ENCODE results near the gene TRIM32. TPM values are rescaled to one million over a fixed set of nuclear protein-coding genes. Genes with fewer than 3 reads are reported as not detected.

TRIM32 gene
- polyA plus RNA-seq, 1 donor (not counting 4 experiments of a cell fraction or from before 2014, with no cell fraction given): 21.3 TPM

DNA sequence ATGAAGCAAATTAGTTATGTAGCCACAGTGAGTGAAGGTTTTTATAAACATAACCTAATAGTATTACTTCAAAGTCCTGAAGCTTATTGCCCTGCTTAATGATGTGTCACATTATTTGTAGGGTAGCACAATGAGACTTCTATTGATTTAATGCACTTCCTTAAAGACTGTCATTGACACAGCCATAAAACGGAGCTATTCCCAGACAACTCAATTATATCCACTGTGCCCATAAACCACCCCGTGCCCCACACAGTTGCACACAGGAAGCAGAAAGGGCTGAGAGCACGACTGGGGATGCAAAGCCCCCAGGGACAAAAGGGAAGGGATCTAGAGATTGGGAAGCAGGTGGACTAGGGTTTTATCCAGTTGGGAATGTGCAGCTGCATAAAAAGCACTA is 37.0 kb downstream of the TRIM32 start:
- H3K27ac ChIP-seq (ENCODE audit: control insufficient read depth, insufficient read depth, low read length): no peak overlapping the region
- H3K27me3 ChIP-seq (ENCODE audit: control insufficient read depth, extremely low read depth, insufficient read depth, low read length): no peaks in the 10 kb centered on the region
- TF ChIP-seq EZH2 (IDR thresholded peaks at IDR 0.05; ENCODE audit: low read length): no peak
- TF ChIP-seq, protein P1, sequence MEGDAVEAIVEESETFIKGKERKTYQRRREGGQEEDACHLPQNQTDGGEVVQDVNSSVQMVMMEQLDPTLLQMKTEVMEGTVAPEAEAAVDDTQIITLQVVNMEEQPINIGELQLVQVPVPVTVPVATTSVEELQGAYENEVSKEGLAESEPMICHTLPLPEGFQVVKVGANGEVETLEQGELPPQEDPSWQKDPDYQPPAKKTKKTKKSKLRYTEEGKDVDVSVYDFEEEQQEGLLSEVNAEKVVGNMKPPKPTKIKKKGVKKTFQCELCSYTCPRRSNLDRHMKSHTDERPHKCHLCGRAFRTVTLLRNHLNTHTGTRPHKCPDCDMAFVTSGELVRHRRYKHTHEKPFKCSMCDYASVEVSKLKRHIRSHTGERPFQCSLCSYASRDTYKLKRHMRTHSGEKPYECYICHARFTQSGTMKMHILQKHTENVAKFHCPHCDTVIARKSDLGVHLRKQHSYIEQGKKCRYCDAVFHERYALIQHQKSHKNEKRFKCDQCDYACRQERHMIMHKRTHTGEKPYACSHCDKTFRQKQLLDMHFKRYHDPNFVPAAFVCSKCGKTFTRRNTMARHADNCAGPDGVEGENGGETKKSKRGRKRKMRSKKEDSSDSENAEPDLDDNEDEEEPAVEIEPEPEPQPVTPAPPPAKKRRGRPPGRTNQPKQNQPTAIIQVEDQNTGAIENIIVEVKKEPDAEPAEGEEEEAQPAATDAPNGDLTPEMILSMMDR (optimal IDR thresholded peaks at IDR 0.05 in 1 of 3, IDR thresholded peaks at IDR 0.05 in 1 of 3, conservative IDR thresholded peaks at IDR 0.05 in 1 of 3; ENCODE audit: extremely low read depth in 1 of 3, insufficient read depth in 2 of 3, low read length in 3 of 3): no peak
- H3K4me3 ChIP-seq (ENCODE audit: control insufficient read depth in 2 of 3, extremely low read depth in 1 of 3, insufficient read depth in 2 of 3, low read depth in 1 of 3, low read length in 3 of 3): no peak overlapping the region
- H3K36me3 ChIP-seq (ENCODE audit: control insufficient read depth in 2 of 2, extremely low read depth in 1 of 2, insufficient read depth in 2 of 2, low read length in 2 of 2): no peaks in the 10 kb centered on the region
- no peaks in the 10 kb centered on the region for H4K20me1 ChIP-seq (ENCODE audit: control insufficient read depth, extremely low read depth, insufficient read depth, low read length)
- H3K9ac ChIP-seq (ENCODE audit: control insufficient read depth, extremely low read depth, insufficient read depth, low read length): no peak overlapping the region
- H3K4me2 ChIP-seq (ENCODE audit: control insufficient read depth, extremely low read depth, insufficient read depth, low read depth, low read length): no peak overlapping the region
- no peak for FAIRE-seq
- H3K9me3 ChIP-seq (ENCODE audit: control insufficient read depth, low read depth, low read length): no peaks in the 10 kb centered on the region
- dilution Hi-C loops (cut with MboI; ENCODE audit: extremely low pct_ligation_motif_present, low sequenced_read_pairs): no loop called here
- no peak overlapping the region for H2AFZ ChIP-seq (ENCODE audit: control insufficient read depth, low read length)
- no peaks in the 10 kb centered on the region for H3K9me1 ChIP-seq (ENCODE audit: control insufficient read depth, extremely low read depth, insufficient read depth, low read length)
- DNase-seq (ENCODE audit: low read depth, low spot score): no peak
- no peaks in the 10 kb centered on the region for H3K4me1 ChIP-seq (ENCODE audit: control insufficient read depth, extremely low read depth, insufficient read depth, low read length)
- H3K79me2 ChIP-seq (ENCODE audit: control insufficient read depth, insufficient read depth, low read length): no peaks in the 10 kb centered on the region

- H3K4me1 ChIP-seq (ENCODE audit: control insufficient read depth, extremely low read depth, insufficient read depth, low read length): no peaks in the 10 kb centered on the region
- H3K27me3 ChIP-seq (ENCODE audit: control insufficient read depth, extremely low read depth, insufficient read depth, low read length): no peaks in the 10 kb centered on the region
- no peak overlapping the region for H3K27ac ChIP-seq (ENCODE audit: control insufficient read depth, insufficient read depth, low read length)
- no peaks in the 10 kb centered on the region for H3K79me2 ChIP-seq (ENCODE audit: control insufficient read depth, insufficient read depth, low read length)
- no peaks in the 10 kb centered on the region for H3K36me3 ChIP-seq (ENCODE audit: control insufficient read depth in 2 of 2, extremely low read depth in 1 of 2, insufficient read depth in 2 of 2, low read length in 2 of 2)
- no peak overlapping the region for H2AFZ ChIP-seq (ENCODE audit: control insufficient read depth, low read length)
- H3K9ac ChIP-seq (ENCODE audit: control insufficient read depth, extremely low read depth, insufficient read depth, low read length): no peak overlapping the region
- H3K9me1 ChIP-seq (ENCODE audit: control insufficient read depth, extremely low read depth, insufficient read depth, low read length): no peaks in the 10 kb centered on the region
- FAIRE-seq (no peak), DNase-seq (ENCODE audit: low read depth, low spot score) (no peak)
- H3K9me3 ChIP-seq (ENCODE audit: control insufficient read depth, low read depth, low read length): no peaks in the 10 kb centered on the region
- H3K4me2 ChIP-seq (ENCODE audit: control insufficient read depth, extremely low read depth, insufficient read depth, low read depth, low read length): no peak overlapping the region
- H3K4me3 ChIP-seq (ENCODE audit: control insufficient read depth in 2 of 3, extremely low read depth in 1 of 3, insufficient read depth in 2 of 3, low read depth in 1 of 3, low read length in 3 of 3): no peak overlapping the region
- TF ChIP-seq EZH2 (IDR thresholded peaks at IDR 0.05; ENCODE audit: low read length): no peak
- TF ChIP-seq, protein P1 (optimal IDR thresholded peaks at IDR 0.05 in 1 of 3, IDR thresholded peaks at IDR 0.05 in 1 of 3, conservative IDR thresholded peaks at IDR 0.05 in 1 of 3; ENCODE audit: extremely low read depth in 1 of 3, insufficient read depth in 2 of 3, low read length in 3 of 3): no peak
- H4K20me1 ChIP-seq (ENCODE audit: control insufficient read depth, extremely low read depth, insufficient read depth, low read length): no peaks in the 10 kb centered on the region
- dilution Hi-C loops (cut with MboI; ENCODE audit: extremely low pct_ligation_motif_present, low sequenced_read_pairs): no loop called here
Measured at GRCh38 chr9:116726602-116727001, 39.5 kb downstream of the TRIM32 start.

All from keratinocyte (primary cell).